GM21825 (cell line): ENCODE data around the gene RMND5B.
"Not testable (repeated sequence)": the region's sequence is repeated elsewhere in the genome, so short reads cannot be mapped to it uniquely, and the experiment has no call there.

ENCODE experiments used
- ATAC-seq: cut with Tn5 transposase; IDR thresholded peaks from one replicate; pipeline ENCODE4 v1.9.1; 2021; ENCODE audit warnings: mild to moderate bottlenecking, moderate library complexity; ENCODE audit not compliant: unreplicated experiment

Gene RMND5B

GRCh38 chr5:178130576-178131445 is at the start of gene RMND5B:
RMND5B (plus strand) TSS chr5:178131014; CDS start chr5:178138120, 7,106 bp downstream.
- ATAC-seq: peak; percentile 81

- no peak for ATAC-seq
These were observed 49.1 kb upstream of the RMND5B start for GRCh38 chr5:178081571-178082243.

- ATAC-seq: no peak
These were observed 46.9 kb upstream of the RMND5B start for GRCh38 chr5:178083922-178084321.

GRCh38 chr5:178085316-178085715 is 45.5 kb upstream of the RMND5B start:
- no peak for ATAC-seq

- no peak for ATAC-seq
These were observed 44.5 kb upstream of the RMND5B start for GRCh38 chr5:178086266-178086665.

GRCh38 chr5:178087199-178087598 is 43.6 kb upstream of the RMND5B start:
- ATAC-seq: not testable (repeated sequence)

GRCh38 chr5:178090856-178091255 is 40.0 kb upstream of the RMND5B start:
- ATAC-seq: no peak

GRCh38 chr5:178093134-178093533 is 37.7 kb upstream of the RMND5B start:
- no peak for ATAC-seq

GRCh38 chr5:178094345-178094744 is 36.5 kb upstream of the RMND5B start:
- no peak for ATAC-seq

- ATAC-seq: no peak
These were observed 32.1 kb upstream of the RMND5B start for GRCh38 chr5:178098685-178099084.

GRCh38 chr5:178103612-178104011 is 27.2 kb upstream of the RMND5B start:
- ATAC-seq: no peak

- ATAC-seq: no peak
These were observed 26.3 kb upstream of the RMND5B start for GRCh38 chr5:178104492-178104891.

- ATAC-seq: no peak
These were observed 24.7 kb upstream of the RMND5B start for GRCh38 chr5:178106086-178106485.

GRCh38 chr5:178106556-178107239 is 24.1 kb upstream of the RMND5B start:
- no peak for ATAC-seq

GRCh38 chr5:178107756-178108310 is 23.0 kb upstream of the RMND5B start:
- no peak for ATAC-seq

- no peak for ATAC-seq
These were observed 22.4 kb upstream of the RMND5B start for GRCh38 chr5:178108446-178108845.

- ATAC-seq: no peak
These were observed 21.8 kb upstream of the RMND5B start for GRCh38 chr5:178108966-178109365.

GRCh38 chr5:178110511-178110910 is 20.3 kb upstream of the RMND5B start:
- no peak for ATAC-seq

GRCh38 chr5:178111925-178112324 is 18.9 kb upstream of the RMND5B start:
- ATAC-seq: no peak

- ATAC-seq: no peak
These were observed 18.3 kb upstream of the RMND5B start for GRCh38 chr5:178112545-178112944.

GRCh38 chr5:178113141-178113787 is 17.6 kb upstream of the RMND5B start, which contains the start of gene N4BP3:
N4BP3 (plus strand) TSS chr5:178113532; CDS start chr5:178119584, 6,052 bp downstream.
- peak; percentile 59 for ATAC-seq
